ENCODE measurements around the gene NRG2. TPM values are rescaled to one million over a fixed set of nuclear protein-coding genes. Genes with fewer than 3 reads are reported as not detected.

NRG2 gene
- total RNA-seq, 4 donors from 2014 or later = 5.3 to 8.8 (median 7.5) TPM

- no peak for DNase-seq (ENCODE audit: low spot score in 2 of 2)
- H3K4me3 ChIP-seq (ENCODE audit: low read depth, poor library complexity, severe bottlenecking) = no peak overlapping the region
- intact Hi-C loops (cut with DNase I; ENCODE audit: low total_unique reads) = no loop called here
- TF ChIP-seq POLR2A (IDR thresholded peaks at IDR 0.05) = no peak
- TF ChIP-seq CTCF (IDR thresholded peaks at IDR 0.05) = no peak
- WGBS, 2 donors = 79 to 88% methylated on average over 2 of the region's 2 CpGs
These were observed 184.1 kb downstream of the NRG2 start for GRCh38 chr5:139859013-139859412.

GRCh38 chr5:139856714-139857113, 186.4 kb downstream of the NRG2 start:
- 87 to 90% methylated on average over 4 of the region's 4 CpGs for WGBS, 2 donors
- no peak for DNase-seq (ENCODE audit: low spot score in 2 of 2)
- no peak for TF ChIP-seq CTCF (IDR thresholded peaks at IDR 0.05)
- intact Hi-C loops (cut with DNase I; ENCODE audit: low total_unique reads) = no loop called here
- H3K4me3 ChIP-seq (ENCODE audit: low read depth, poor library complexity, severe bottlenecking) = no peak overlapping the region

GRCh38 chr5:139855946-139856540, 187.1 kb downstream of the NRG2 start:
- no peak overlapping the region for H3K4me3 ChIP-seq (ENCODE audit: low read depth, poor library complexity, severe bottlenecking)
- TF ChIP-seq CTCF (IDR thresholded peaks at IDR 0.05) (no peak), POLR2A (IDR thresholded peaks at IDR 0.05) (no peak)
- DNase-seq (ENCODE audit: low spot score in 2 of 2) = no peak
- WGBS, 2 donors = 86 to 88% methylated on average over 6 of the region's 6 CpGs
- intact Hi-C loops (cut with DNase I; ENCODE audit: low total_unique reads) = no loop called here

GRCh38 chr5:139855451-139855850, 187.6 kb downstream of the NRG2 start:
- TF ChIP-seq POLR2A (IDR thresholded peaks at IDR 0.05) = no peak
- 90 to 95% methylated on average over 8 of the region's 8 CpGs for WGBS, 2 donors
- intact Hi-C loops (cut with DNase I; ENCODE audit: low total_unique reads) = no loop called here
- no peak for DNase-seq (ENCODE audit: low spot score in 2 of 2)
- no peak overlapping the region for H3K4me3 ChIP-seq (ENCODE audit: low read depth, poor library complexity, severe bottlenecking)

GRCh38 chr5:139854953-139855352, 188.1 kb downstream of the NRG2 start:
- intact Hi-C loops (cut with DNase I; ENCODE audit: low total_unique reads) = no loop called here
- TF ChIP-seq CTCF (IDR thresholded peaks at IDR 0.05) (no peak), POLR2A (IDR thresholded peaks at IDR 0.05) (no peak)
- no peak for DNase-seq (ENCODE audit: low spot score in 2 of 2)
- H3K4me3 ChIP-seq (ENCODE audit: low read depth, poor library complexity, severe bottlenecking) = no peak overlapping the region
- WGBS, 2 donors = 95% methylated on average over 5 of the region's 5 CpGs

- WGBS, 2 donors = 96 to 98% methylated on average over 7 of the region's 7 CpGs
- intact Hi-C loops (cut with DNase I; ENCODE audit: low total_unique reads) = no loop called here
- no peak for TF ChIP-seq CTCF (IDR thresholded peaks at IDR 0.05)
- no peak for TF ChIP-seq POLR2A (IDR thresholded peaks at IDR 0.05)
- no peak overlapping the region for H3K4me3 ChIP-seq (ENCODE audit: low read depth, poor library complexity, severe bottlenecking)
- DNase-seq (ENCODE audit: low spot score in 2 of 2) = no peak
These were observed 189.0 kb downstream of the NRG2 start for GRCh38 chr5:139854029-139854605.
